HG03457 (cell line): ENCODE data around the gene ACOXL.

Source experiments
- ATAC-seq: cut with Tn5 transposase; IDR thresholded peaks from one replicate; pipeline ENCODE4 v1.9.1; 2021; ENCODE audit warnings: moderate number of reproducible peaks; ENCODE audit not compliant: unreplicated experiment

The ACOXL gene

DNA sequence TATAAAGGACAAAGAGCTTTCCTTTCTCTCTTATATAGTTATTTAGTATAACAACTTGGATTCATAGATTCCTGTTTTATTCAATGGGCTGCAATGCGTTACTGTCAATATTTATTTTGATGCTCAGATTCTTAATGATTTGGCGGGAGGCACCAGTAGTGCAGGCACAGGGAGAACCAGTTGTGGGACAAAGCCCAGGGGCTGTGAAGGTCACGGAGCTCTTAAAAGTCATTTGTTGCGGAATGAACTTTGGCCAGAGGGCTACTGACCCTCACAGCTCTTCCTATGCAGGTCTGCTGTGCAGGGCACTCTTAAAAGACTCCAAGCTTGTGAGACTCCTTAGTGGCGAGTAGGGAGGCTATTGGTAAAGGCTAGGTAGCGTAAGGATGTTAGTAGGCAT is 422.4 kb downstream of the ACOXL start:
- no peak for ATAC-seq

DNA sequence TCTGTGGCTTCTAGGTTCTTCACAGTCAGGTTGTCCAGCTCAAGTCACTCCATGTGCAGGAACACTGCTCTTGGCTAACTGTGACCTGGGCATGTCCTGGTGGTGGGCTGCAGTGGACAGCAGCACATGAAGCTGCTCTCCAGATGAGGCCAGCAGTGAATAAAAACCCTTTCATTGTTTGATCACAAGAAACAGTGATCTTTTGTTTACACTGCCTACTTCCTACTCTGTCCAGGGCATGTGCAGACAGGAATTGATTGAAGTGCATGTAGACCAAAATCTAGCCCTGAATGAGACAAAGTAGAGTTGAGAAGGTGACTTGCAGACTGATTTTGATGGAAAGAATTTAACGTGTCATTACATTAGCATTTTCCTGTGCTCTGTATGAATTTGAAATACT is 423.2 kb downstream of the ACOXL start:
- no peak for ATAC-seq

DNA sequence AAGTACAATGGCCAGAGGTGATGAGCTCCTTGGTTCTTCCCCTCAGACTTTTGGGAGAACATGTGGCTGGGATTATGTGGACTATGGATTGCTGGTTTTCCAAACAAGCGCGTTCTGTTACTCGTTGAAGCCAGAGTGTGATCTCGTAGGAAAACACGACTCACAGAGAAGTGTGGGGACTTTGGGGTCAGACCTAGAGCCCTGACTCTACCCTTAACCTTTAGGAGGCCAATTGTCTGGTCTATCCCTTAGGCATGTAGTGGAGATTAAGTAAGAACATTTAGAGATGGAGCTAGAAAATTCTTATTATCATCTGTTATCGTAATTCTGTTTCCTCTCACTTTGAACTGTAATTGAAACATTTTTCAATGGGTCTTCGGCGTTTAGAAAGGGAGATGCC is 424.2 kb downstream of the ACOXL start:
- no peak for ATAC-seq

DNA sequence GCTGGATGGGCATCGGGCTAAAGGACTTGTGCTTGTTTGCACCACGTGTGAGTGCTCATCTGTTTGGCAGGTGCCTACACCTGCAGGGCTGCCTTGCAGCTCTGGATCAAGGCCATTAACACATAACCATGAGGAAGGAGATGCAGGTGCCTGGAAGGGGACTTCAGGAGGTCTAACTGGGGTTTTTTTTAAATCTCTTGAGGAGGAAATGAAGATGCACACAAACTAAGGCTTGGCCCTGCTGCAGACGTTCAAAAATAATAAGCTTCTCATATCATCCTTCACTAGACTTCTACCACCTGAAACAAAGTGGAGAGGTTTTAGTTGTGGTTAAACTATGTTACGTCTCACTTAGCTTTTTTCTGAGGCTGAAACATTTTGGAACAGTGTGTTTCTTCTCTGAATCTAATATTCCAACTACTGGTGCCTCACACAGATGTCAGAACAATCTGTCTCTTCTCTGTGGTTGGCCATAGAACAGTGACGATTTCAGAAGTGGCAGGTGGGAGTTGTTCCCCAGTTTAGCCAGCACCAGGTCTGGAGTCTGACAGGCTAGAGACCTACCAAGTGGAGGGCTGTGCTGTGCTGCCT is 424.8 kb downstream of the ACOXL start:
- ATAC-seq = no peak

DNA sequence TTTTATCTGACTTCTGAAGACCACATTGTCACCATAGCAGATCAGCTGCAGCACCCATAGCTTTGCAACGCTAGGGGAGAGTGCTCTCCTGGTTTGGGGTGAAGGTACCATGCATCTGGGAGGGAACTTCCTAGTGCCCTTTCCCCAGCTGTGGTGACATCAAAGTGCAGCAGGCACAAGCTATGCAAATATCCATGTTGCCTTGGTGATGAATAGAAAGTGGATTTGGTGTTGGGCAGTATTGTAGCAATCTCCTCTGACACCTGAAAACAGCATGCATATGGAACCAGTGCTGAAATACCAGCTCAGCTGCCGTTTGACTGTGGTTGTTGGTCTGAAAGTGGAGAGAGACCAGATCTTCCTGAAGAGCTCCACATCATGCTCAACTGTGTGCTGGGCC is 425.4 kb downstream of the ACOXL start:
- ATAC-seq = no peak

DNA sequence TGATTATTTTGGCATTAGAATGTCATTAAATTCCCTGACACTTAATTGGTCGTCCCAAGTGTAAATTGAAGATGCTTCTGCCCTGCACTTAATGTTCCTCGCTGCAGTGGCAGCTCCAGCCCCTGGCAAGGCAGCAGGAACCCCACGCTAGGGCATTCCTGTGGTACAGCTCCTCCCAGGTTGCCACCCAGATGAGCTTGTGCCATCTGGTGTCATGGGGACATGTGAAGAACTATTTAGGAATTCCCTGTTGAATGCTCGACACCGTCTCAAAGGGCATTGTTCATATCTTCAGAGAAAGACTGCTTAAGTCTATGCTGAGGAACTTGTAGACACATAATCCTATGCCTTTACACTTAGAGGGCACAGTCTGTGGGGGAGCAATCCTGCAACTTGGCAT is 427.3 kb downstream of the ACOXL start:
- ATAC-seq = no peak

DNA sequence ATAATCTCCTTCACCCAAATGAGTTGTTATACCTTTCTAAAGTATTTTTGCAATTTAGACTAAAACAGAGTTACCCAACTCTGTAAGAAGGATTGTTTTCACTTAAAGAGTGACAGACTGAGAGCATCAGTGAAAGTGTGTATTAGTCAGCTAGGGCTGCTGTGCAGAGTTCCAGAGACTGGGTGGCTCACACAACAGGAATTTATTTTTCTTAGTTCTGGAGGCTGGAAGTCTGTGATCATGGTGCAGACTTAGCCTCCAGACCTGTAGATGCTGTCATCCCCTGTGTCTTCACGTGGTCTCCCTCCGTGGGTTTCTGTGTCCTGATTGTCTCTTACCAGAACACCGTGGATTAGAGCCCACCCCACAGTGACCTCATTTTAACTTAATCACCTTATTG is 428.4 kb downstream of the ACOXL start:
- no peak for ATAC-seq

DNA sequence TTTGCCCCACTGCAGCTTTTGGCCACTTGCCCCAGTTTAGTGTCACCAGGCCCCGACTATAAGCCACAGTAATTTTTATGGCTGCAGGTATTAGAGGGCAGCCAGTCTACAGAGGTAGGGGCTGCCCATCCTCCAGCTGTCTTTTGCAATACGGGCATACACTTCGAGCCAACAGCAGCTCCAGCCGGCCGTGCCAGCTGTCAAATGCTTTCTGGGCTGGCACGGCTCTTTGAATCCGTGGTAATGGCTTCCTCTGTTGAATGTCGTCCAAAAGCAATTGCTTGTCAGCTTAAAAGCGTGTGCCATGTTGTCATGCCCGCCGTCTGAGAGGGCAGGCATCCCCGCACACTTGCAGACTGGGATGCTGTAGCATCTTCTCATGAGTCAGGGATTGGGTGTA is 429.6 kb downstream of the ACOXL start:
- ATAC-seq = no peak

DNA sequence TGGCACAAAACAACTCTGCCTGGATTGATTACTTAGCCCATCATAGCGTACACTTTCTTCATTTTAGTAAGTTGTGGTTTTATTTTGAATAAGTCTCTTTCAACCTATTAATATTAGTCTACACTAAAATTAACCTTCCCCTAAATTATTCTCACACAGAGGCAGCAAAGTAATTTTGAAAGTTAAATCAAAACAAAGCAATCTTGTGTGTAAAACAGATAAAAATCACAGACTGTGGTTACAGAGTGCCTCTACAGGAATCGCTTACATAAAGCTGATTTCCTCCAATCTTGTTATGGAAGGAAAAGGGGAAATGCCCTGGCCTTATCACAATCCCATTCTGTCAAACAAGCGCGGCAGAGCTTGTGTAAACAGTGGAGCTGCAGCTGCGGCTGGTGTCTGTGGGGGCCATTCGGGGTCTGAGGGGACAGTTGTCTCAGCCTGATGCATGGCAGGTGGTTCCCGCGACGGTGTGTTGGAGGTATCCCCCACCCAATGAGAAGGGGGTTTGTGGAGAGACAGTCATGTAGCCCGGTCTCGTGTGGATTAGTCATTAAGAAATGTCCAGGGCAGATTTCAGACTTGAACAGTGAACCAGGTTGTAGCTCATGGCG is 430.5 kb downstream of the ACOXL start:
- no peak for ATAC-seq

DNA sequence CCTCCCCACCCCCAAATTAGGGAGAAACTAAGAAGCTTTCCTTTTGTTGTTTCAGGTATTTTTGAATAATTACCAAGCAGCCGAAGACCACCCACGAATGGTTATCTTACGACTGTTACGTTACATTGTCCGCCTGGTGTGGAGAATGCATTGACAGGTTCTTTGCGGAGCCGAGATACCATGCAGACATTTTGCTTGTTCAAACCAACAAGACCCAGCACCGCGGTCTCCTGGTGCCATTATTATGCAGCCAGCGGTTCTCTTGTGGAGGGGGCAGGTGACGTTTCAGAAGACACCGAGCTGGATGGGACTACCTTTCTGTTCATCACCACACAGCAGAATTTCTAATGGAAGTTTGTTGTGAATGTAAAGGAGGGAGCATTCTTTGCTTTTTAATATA is 431.7 kb downstream of the ACOXL start:
- no peak for ATAC-seq

DNA sequence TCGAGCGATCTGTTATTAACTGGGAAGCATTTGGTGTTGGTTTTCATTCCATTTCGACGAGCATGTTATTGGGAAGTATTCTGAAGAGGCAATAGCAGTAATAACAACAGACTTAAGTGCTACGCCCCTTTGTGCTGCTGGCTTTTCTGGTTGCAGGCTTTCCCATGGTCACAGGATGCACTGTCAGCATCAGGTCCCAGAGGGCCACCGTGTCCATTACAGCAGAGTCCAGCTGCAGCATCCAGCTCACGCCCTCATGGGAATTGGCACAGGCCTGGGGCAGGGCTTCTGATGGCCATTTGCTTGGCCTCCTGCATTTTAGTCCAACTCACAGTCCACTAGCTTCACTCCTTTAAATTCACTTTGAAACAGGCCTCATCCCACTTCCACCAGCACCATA is 432.7 kb downstream of the ACOXL start:
- ATAC-seq = no peak

DNA sequence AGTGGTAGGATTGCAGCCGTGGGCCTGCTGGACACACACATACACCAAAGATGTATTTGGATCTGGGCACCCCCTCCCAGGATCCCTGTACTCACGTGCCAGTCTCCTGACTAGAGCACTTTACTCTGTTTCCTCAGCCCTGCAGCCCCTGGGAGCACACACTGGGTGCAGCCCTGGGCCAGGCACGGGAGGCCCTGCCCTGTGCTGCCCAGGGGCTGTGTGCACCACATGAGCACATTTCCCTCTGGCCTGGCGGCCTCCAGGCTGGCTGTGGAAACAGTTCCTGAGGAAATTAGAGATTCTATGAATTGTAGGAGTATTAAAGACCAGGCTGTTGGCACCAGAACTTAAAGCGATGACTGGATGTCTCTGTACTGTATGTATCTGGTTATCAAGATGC is 433.7 kb downstream of the ACOXL start:
- no peak for ATAC-seq

DNA sequence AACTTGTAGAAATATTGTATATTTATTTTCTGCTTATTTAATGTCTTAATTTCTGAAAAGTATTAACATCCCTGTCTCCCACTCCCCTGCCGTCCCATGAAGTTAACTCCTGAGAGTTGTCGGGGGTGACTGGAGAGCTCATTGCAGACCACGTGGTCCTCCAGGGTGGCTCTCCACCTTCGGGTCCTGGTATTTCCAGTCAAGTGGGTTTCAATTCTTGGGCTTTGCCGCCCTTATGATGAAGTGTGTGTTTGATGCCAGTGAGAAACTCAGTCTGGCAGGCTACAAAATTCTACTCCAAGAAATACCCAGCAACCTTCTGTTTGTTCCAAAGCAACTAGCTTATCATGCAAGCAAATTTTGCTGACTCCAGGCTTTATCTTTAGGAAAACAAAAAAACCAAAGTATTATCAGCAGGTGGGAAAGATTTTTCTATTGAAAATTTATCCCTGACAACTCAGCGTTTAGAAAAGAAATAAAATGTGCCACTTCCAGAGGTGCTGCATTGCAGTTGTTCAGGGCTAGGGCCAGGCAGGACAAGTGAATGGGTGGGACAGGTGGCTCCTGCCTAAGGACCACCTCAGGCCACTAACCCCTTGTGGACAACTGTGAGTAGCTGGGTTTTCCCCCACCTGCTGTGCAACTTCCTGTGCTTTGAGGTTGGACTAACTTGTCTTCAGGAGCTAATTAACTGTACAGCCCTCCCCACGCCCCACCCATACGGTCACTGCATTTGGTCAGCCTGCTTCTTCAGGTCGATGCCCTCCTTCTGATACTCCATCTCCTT is 434.9 kb downstream of the ACOXL start:
- ATAC-seq = no peak

DNA sequence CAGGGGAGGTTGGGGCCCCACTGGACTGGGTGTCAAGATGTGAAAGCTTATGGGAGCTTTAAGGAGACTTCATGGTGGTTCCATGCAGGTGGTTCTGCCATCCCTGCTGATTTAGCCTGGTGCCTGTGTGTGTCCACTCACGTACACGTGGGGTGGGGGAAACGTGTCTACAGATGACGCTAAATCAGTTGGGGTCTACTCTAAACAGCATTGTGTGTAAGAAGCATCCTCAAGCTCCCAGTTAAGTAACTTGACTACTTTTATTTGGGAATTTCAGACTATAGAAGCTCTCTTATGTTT is 435.4 kb downstream of the ACOXL start:
- ATAC-seq = no peak
